Measurements from ENCODE around the gene PIK3R2. TPM values are rescaled to one million over a fixed set of nuclear protein-coding genes. Genes with fewer than 3 reads are reported as not detected.
A peak's percentile ranks its signal among the peaks of the same experiment; 100 is the strongest.

The PIK3R2 gene
- total and polyA plus RNA-seq, 2 of the 13 experiments (the other 11 are each of a cell fraction or from before 2014, with no cell fraction given): 18.6 to 25.3 TPM

GRCh38 chr19:18203408-18203862, 50.5 kb downstream of the PIK3R2 start (continued):
- TF ChIP-seq TFE3 (CRISPR knock-in tag; IDR thresholded peaks at IDR 0.05): peak; percentile 6; the same call in 1 of the 2 replicates
- no peak; the same call in 1 of the 2 replicates for TF ChIP-seq ZNF552 (CRISPR knock-in tag; IDR thresholded peaks at IDR 0.05; ENCODE audit: borderline replicate concordance)
- TF ChIP-seq, protein P1, sequence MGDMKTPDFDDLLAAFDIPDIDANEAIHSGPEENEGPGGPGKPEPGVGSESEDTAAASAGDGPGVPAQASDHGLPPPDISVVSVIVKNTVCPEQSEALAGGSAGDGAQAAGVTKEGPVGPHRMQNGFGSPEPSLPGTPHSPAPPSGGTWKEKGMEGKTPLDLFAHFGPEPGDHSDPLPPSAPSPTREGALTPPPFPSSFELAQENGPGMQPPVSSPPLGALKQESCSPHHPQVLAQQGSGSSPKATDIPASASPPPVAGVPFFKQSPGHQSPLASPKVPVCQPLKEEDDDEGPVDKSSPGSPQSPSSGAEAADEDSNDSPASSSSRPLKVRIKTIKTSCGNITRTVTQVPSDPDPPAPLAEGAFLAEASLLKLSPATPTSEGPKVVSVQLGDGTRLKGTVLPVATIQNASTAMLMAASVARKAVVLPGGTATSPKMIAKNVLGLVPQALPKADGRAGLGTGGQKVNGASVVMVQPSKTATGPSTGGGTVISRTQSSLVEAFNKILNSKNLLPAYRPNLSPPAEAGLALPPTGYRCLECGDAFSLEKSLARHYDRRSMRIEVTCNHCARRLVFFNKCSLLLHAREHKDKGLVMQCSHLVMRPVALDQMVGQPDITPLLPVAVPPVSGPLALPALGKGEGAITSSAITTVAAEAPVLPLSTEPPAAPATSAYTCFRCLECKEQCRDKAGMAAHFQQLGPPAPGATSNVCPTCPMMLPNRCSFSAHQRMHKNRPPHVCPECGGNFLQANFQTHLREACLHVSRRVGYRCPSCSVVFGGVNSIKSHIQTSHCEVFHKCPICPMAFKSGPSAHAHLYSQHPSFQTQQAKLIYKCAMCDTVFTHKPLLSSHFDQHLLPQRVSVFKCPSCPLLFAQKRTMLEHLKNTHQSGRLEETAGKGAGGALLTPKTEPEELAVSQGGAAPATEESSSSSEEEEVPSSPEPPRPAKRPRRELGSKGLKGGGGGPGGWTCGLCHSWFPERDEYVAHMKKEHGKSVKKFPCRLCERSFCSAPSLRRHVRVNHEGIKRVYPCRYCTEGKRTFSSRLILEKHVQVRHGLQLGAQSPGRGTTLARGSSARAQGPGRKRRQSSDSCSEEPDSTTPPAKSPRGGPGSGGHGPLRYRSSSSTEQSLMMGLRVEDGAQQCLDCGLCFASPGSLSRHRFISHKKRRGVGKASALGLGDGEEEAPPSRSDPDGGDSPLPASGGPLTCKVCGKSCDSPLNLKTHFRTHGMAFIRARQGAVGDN (CRISPR knock-in tag; IDR thresholded peaks at IDR 0.05): peak; percentile 66; the same call in 1 of the 2 replicates
- TF ChIP-seq FOXP4 (CRISPR knock-in tag; IDR thresholded peaks at IDR 0.05): no peak
- TF ChIP-seq, protein P2, sequence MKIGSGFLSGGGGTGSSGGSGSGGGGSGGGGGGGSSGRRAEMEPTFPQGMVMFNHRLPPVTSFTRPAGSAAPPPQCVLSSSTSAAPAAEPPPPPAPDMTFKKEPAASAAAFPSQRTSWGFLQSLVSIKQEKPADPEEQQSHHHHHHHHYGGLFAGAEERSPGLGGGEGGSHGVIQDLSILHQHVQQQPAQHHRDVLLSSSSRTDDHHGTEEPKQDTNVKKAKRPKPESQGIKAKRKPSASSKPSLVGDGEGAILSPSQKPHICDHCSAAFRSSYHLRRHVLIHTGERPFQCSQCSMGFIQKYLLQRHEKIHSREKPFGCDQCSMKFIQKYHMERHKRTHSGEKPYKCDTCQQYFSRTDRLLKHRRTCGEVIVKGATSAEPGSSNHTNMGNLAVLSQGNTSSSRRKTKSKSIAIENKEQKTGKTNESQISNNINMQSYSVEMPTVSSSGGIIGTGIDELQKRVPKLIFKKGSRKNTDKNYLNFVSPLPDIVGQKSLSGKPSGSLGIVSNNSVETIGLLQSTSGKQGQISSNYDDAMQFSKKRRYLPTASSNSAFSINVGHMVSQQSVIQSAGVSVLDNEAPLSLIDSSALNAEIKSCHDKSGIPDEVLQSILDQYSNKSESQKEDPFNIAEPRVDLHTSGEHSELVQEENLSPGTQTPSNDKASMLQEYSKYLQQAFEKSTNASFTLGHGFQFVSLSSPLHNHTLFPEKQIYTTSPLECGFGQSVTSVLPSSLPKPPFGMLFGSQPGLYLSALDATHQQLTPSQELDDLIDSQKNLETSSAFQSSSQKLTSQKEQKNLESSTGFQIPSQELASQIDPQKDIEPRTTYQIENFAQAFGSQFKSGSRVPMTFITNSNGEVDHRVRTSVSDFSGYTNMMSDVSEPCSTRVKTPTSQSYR (CRISPR knock-in tag; IDR thresholded peaks at IDR 0.05; ENCODE audit: borderline replicate concordance): peak; percentile 78
- no peak for TF ChIP-seq KLF12 (CRISPR knock-in tag; IDR thresholded peaks at IDR 0.05; ENCODE audit: borderline replicate concordance)
- peak; percentile 71 for TF ChIP-seq ATF7-NPFF (CRISPR knock-in tag; IDR thresholded peaks at IDR 0.05; ENCODE audit: low read depth)
- no peak for TF ChIP-seq ZNF746 (CRISPR knock-in tag; IDR thresholded peaks at IDR 0.05)
- no peak for TF ChIP-seq NCOA5 (CRISPR knock-in tag; IDR thresholded peaks at IDR 0.05)
- TF ChIP-seq ZFP41 (CRISPR knock-in tag; IDR thresholded peaks at IDR 0.05; ENCODE audit: borderline replicate concordance): peak; percentile 85; the same call in 1 of the 2 replicates
- TF ChIP-seq ZNF740 (CRISPR knock-in tag; IDR thresholded peaks at IDR 0.05): no peak
- peak; percentile 80 for TF ChIP-seq HNRNPK (IDR thresholded peaks at IDR 0.05; ENCODE audit: low read depth, low read length, poor library complexity, severe bottlenecking)
- TF ChIP-seq ZNF430 (CRISPR knock-in tag; IDR thresholded peaks at IDR 0.05): 0 out of 2 replicates have a peak, but pooled peaks have one; percentile 12
- TF ChIP-seq, protein P3, sequence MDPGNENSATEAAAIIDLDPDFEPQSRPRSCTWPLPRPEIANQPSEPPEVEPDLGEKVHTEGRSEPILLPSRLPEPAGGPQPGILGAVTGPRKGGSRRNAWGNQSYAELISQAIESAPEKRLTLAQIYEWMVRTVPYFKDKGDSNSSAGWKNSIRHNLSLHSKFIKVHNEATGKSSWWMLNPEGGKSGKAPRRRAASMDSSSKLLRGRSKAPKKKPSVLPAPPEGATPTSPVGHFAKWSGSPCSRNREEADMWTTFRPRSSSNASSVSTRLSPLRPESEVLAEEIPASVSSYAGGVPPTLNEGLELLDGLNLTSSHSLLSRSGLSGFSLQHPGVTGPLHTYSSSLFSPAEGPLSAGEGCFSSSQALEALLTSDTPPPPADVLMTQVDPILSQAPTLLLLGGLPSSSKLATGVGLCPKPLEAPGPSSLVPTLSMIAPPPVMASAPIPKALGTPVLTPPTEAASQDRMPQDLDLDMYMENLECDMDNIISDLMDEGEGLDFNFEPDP (CRISPR knock-in tag; conservative IDR thresholded peaks at IDR 0.05): 0 out of 2 replicates have a peak, but pooled peaks have one; percentile 51
- TF ChIP-seq HNRNPLL (IDR thresholded peaks at IDR 0.05; ENCODE audit: low read depth, low read length, poor library complexity, severe bottlenecking): no peak
- TF ChIP-seq ZFX (CRISPR knock-in tag; IDR thresholded peaks at IDR 0.05; ENCODE audit: low read depth): peak; percentile 28
